ENCODE measurements around the gene TBC1D2B. TPM values are rescaled to one million over a fixed set of nuclear protein-coding genes. Genes with fewer than 3 reads are reported as not detected.

TBC1D2B gene
- total and polyA plus RNA-seq, 10 donors, result 9.4 to 131 (median 97.4) TPM

DNA sequence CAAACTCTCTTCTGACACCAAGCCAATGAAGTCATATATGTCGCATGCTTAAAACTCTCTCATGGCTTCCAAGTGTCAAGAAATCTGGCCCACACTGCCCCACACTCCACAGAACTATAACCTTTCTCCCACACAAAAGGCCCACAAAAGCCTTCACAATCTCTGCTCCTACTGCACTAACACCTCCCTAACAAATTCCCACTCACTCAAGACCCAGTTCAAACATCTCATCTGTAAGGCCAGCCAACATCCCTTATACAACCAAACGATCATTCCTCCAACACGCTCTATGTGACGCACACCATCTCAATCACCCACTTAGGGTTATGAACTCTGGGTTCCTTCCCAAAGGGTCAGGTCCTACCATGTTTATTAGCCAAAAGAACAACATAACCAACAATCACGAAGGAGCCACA, 13.5 kb downstream of the TBC1D2B start:
- Histone ChIP-seq H3K36me3 (no peaks in the 10 kb centered on the region), H3K4me1 (peaks cover 78 to 100% (median 99%) of the 10 kb centered on the region in 6 donors), H3K27ac (peak overlapping the region; percentile 69 to 97 (median 89)), H3K9me3 (no peaks in the 10 kb centered on the region), H3K4me3 (peak overlapping the region in 1 of 8 donors; percentile 33), H3K27me3 (replicated peaks in 1 of 7) (no peaks in the 10 kb centered on the region)
- intact Hi-C loops (cut with DNase I; ENCODE audit: low total_unique reads), result no loop called here
- DNase-seq, result no peak
- 67 to 84% (median 78%) methylated on average over 5 of the region's 5 CpGs for WGBS, 5 donors
- peak in 1 of 3 donors; percentile 76 for TF ChIP-seq POLR2AphosphoS5 (IDR thresholded peaks at IDR 0.05)
- TF ChIP-seq, protein P1, sequence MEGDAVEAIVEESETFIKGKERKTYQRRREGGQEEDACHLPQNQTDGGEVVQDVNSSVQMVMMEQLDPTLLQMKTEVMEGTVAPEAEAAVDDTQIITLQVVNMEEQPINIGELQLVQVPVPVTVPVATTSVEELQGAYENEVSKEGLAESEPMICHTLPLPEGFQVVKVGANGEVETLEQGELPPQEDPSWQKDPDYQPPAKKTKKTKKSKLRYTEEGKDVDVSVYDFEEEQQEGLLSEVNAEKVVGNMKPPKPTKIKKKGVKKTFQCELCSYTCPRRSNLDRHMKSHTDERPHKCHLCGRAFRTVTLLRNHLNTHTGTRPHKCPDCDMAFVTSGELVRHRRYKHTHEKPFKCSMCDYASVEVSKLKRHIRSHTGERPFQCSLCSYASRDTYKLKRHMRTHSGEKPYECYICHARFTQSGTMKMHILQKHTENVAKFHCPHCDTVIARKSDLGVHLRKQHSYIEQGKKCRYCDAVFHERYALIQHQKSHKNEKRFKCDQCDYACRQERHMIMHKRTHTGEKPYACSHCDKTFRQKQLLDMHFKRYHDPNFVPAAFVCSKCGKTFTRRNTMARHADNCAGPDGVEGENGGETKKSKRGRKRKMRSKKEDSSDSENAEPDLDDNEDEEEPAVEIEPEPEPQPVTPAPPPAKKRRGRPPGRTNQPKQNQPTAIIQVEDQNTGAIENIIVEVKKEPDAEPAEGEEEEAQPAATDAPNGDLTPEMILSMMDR (IDR thresholded peaks at IDR 0.05 in 8 of 11, conservative IDR thresholded peaks at IDR 0.05 in 3 of 11), result no peak

DNA sequence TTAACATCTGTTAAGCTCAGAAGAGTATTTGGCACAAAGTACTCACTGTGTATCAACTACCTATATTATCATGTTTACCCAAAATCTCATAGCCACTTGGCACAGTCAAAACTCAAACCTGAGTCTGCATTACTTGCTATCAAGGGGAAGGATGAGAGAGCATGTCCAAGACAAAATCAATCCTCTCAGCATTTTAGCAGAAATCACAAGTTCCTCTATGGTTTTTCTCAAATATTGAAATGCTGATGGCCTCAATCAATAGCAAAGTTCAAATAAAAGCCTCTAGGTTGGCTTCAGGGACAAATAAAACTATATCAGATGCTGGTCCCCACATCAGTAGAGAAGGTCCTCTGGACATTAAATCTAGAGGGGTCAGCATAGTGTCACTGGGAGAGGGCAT, 14.3 kb downstream of the TBC1D2B start:
- DNase-seq, result no peak
- Histone ChIP-seq H3K27me3 (replicated peaks in 1 of 7) (no peaks in the 10 kb centered on the region), H3K4me3 (no peak overlapping the region), H3K9me3 (no peaks in the 10 kb centered on the region), H3K4me1 (peaks cover 78 to 100% (median 99%) of the 10 kb centered on the region in 6 donors), H3K27ac (peak overlapping the region in 7 of 8 donors; percentile 85 to 97 (median 92)), H3K36me3 (no peaks in the 10 kb centered on the region)
- intact Hi-C loops (cut with DNase I; ENCODE audit: low total_unique reads), result no loop called here
- TF ChIP-seq, protein P1 (IDR thresholded peaks at IDR 0.05 in 8 of 11, conservative IDR thresholded peaks at IDR 0.05 in 3 of 11), result no peak
- TF ChIP-seq POLR2AphosphoS5 (IDR thresholded peaks at IDR 0.05) (no peak), POLR2A (IDR thresholded peaks at IDR 0.05) (no peak)

DNA sequence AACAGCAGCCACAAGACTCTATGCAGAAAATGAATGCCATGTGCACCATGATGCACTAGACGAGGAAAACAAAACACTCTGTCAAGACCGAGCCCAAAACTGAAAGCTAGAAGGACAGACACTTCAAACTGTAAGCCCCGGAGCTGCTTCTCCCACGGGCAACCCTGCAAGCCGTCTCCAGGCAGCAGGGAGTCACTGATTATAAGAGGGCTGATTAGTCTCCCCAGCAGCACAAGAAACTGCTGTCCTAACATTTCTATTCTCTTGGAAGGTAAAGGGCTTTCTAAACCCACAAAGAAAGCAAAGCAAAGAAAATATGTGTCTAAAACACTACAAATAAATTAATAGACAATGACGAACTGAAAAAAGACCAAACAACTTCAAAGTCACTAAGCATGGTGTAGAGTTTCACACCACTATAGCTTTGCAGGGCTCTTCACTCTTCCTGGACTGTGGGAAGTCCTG, 15.5 kb downstream of the TBC1D2B start:
- no peaks in the 10 kb centered on the region for H3K27me3 ChIP-seq (replicated peaks in 1 of 7)
- TF ChIP-seq, protein P1 (IDR thresholded peaks at IDR 0.05 in 8 of 11, conservative IDR thresholded peaks at IDR 0.05 in 3 of 11), result no peak
- TF ChIP-seq POLR2A (IDR thresholded peaks at IDR 0.05) (no peak), POLR2AphosphoS5 (IDR thresholded peaks at IDR 0.05) (peak in 1 of 3 donors; percentile 24)
- no peaks in the 10 kb centered on the region for H3K36me3 ChIP-seq
- DNase-seq, result no peak
- no peaks in the 10 kb centered on the region for H3K9me3 ChIP-seq
- H3K4me1 ChIP-seq, result peaks cover 78 to 100% (median 99%) of the 10 kb centered on the region in 6 donors
- 2 to 9% (median 4%) methylated on average over 6 of the region's 6 CpGs for WGBS, 5 donors
- H3K4me3 ChIP-seq, result peak overlapping the region in 6 of 8 donors; percentile 5 to 48 (median 8)
- intact Hi-C loops (cut with DNase I; ENCODE audit: low total_unique reads), result no loop called here
- H3K27ac ChIP-seq, result peak overlapping the region; percentile 49 to 97 (median 88)

DNA sequence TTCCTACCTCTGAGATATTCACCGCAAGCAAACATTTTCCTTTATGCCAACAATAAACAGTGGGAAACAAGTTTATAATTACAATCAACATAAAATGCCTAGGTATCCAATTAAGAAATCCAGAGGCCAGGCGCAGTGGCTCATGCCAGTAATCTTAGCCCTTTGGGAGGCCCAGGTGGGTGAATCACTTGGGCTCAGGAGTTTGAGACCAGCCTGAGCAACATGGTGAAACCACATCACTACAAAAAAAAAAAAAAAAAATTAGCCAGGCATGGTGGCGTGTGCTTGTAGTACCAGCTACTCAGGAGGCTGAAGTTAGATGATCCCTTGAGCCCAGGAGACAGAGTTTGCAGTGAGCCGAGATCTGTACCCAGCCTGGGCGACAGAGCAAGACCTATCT, 17.3 kb downstream of the TBC1D2B start:
- H3K4me1 ChIP-seq, result peaks cover 78 to 100% (median 99%) of the 10 kb centered on the region in 6 donors
- intact Hi-C loops (cut with DNase I; ENCODE audit: low total_unique reads), result no loop called here
- WGBS, 5 donors, result 90 to 95% (median 91%) methylated on average over 5 of the region's 5 CpGs
- no peak overlapping the region for H3K4me3 ChIP-seq
- no peak for DNase-seq
- H3K27me3 ChIP-seq (replicated peaks in 1 of 7), result no peaks in the 10 kb centered on the region
- H3K9me3 ChIP-seq, result no peaks in the 10 kb centered on the region
- H3K36me3 ChIP-seq, result no peaks in the 10 kb centered on the region
- peak overlapping the region in 6 of 8 donors; percentile 33 to 97 (median 94) for H3K27ac ChIP-seq
- TF ChIP-seq, protein P1 (IDR thresholded peaks at IDR 0.05 in 8 of 11, conservative IDR thresholded peaks at IDR 0.05 in 3 of 11), result no peak
- no peak for TF ChIP-seq POLR2A (IDR thresholded peaks at IDR 0.05)

All from spleen (tissue), 11 donors.